HEK293T (cell line): ENCODE measurements around the gene RBM26.

Experiments used
- FOXA1 ChIP-seq: fragments of 450-650 bp; IDR thresholded peaks from 2 replicates; pipeline ENCODE4 v1.6.1; 2016; ENCODE audit warnings: mild to moderate bottlenecking
- L3MBTL2 ChIP-seq: fragments of 450-650 bp; conservative IDR thresholded peaks from 2 replicates; pipeline ENCODE4 v1.6.1; 2016; ENCODE audit warnings: mild to moderate bottlenecking
- SP1 ChIP-seq: fragments of 450-650 bp; IDR thresholded peaks from 2 replicates; pipeline ENCODE4 v1.6.1; 2017
- SUZ12 ChIP-seq: fragments of 450-650 bp; IDR thresholded peaks from 2 replicates; pipeline ENCODE4 v1.6.1; 2016; ENCODE audit warnings: mild to moderate bottlenecking
- ZNF384 ChIP-seq: fragments of 450-650 bp; IDR thresholded peaks from 2 replicates; pipeline ENCODE4 v1.6.1; 2016

DNA sequence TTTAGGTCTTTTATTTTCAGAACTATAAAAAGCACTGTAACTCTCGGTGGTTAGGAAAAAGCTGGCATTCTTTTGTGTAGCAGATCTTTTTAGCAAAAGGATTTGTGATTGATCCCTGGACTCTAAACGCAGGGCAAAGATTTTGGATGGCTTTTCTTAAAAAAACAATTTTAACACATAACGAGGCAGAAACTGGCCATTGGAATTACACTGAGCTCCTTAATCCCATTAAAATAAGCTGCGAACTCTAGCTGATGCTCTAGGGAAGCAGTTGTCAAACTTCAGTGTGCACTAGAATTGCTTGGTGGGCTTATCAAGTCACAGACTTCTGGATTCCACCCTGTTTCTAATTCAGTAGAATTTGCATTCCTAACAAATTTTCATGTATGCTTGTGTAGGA lies 41.1 kb upstream of the RBM26 start:
- no peak for TF ChIP-seq SP1
- TF ChIP-seq SUZ12 = no peak
- no peak for TF ChIP-seq FOXA1
- no peak for TF ChIP-seq ZNF384
- no peak for TF ChIP-seq L3MBTL2
